ENCODE data around the gene NOP14. TPM values are rescaled to one million over a fixed set of nuclear protein-coding genes. Genes with fewer than 3 reads are reported as not detected.
"Not testable (repeated sequence)": the region's sequence is repeated elsewhere in the genome, so short reads cannot be mapped to it uniquely, and the experiment has no call there.

Gene NOP14
- polyA plus RNA-seq, 3 donors, result 19.2 to 22.6 (median 19.9) TPM

GRCh38 chr4:2964706-2965258, 1.6 kb upstream of the NOP14 start:
- 57 to 65% (median 59%) methylated on average over 5 of the region's 5 CpGs for WGBS, 3 donors
- no peak overlapping the region for H3K27ac ChIP-seq (ENCODE audit: low read depth, low read length)

- WGBS, 3 donors, result 0 to 2% (median 1%) methylated on average over 31 to 38 of the region's 38 CpGs
- H3K27ac ChIP-seq (ENCODE audit: low read depth, low read length), result no peak overlapping the region
These were observed 813 bp upstream of the NOP14 start for GRCh38 chr4:2963966-2964471.

- WGBS, 3 donors, result 0 to 1% (median 0%) methylated on average over 38 to 40 of the region's 40 CpGs
- peak overlapping the region; percentile 59 for H3K27ac ChIP-seq (ENCODE audit: low read depth, low read length)
These were observed 512 bp downstream of the NOP14 start for GRCh38 chr4:2962614-2963174.

- no peak overlapping the region for H3K27ac ChIP-seq (ENCODE audit: low read depth, low read length)
- WGBS, 3 donors, result 25 to 49% (median 37%) methylated on average over 14 of the region's 14 CpGs
These were observed 1.3 kb downstream of the NOP14 start for GRCh38 chr4:2961811-2962441.

GRCh38 chr4:2961421-2961810, 1.8 kb downstream of the NOP14 start:
- no peak overlapping the region for H3K27ac ChIP-seq (ENCODE audit: low read depth, low read length)
- 43 to 75% (median 69%) methylated on average over 8 of the region's 8 CpGs for WGBS, 3 donors

- 88 to 91% (median 89%) methylated on average over 4 of the region's 4 CpGs for WGBS, 3 donors
- not testable (repeated sequence) for H3K27ac ChIP-seq (ENCODE audit: low read depth, low read length)
These were observed 2.8 kb downstream of the NOP14 start for GRCh38 chr4:2960450-2960849.

GRCh38 chr4:2958446-2958845, 4.8 kb downstream of the NOP14 start:
- 50 to 68% (median 53%) methylated on average over 9 of the region's 9 CpGs for WGBS, 3 donors

GRCh38 chr4:2955186-2956044, 7.8 kb downstream of the NOP14 start:
- H3K27ac ChIP-seq (ENCODE audit: low read depth, low read length), result not testable (repeated sequence)
- 95 to 97% (median 97%) methylated on average over 31 to 43 of the region's 44 CpGs for WGBS, 3 donors

More at GRCh38 chr4:2958446-2958845, 4.8 kb downstream of the NOP14 start:
- no peak overlapping the region for H3K27ac ChIP-seq (ENCODE audit: low read depth, low read length)

GRCh38 chr4:2954358-2955185, 8.6 kb downstream of the NOP14 start:
- WGBS, 3 donors, result 88 to 92% (median 89%) methylated on average over 32 to 33 of the region's 33 CpGs
- H3K27ac ChIP-seq (ENCODE audit: low read depth, low read length), result no peak overlapping the region

- 77 to 83% (median 80%) methylated on average over 6 of the region's 6 CpGs for WGBS, 3 donors
- H3K27ac ChIP-seq (ENCODE audit: low read depth, low read length), result no peak overlapping the region
These were observed 9.7 kb downstream of the NOP14 start for GRCh38 chr4:2953496-2953895.

- 92 to 93% (median 93%) methylated on average over 16 of the region's 16 CpGs for WGBS, 3 donors
- no peak overlapping the region for H3K27ac ChIP-seq (ENCODE audit: low read depth, low read length)
These were observed 12.8 kb downstream of the NOP14 start for GRCh38 chr4:2950221-2950989.

- H3K27ac ChIP-seq (ENCODE audit: low read depth, low read length), result no peak overlapping the region
- 91 to 95% (median 94%) methylated on average over 11 of the region's 11 CpGs for WGBS, 3 donors
These were observed 13.5 kb downstream of the NOP14 start for GRCh38 chr4:2949782-2950125.

GRCh38 chr4:2948895-2949781, 14.1 kb downstream of the NOP14 start:
- H3K27ac ChIP-seq (ENCODE audit: low read depth, low read length), result no peak overlapping the region
- 90 to 94% (median 94%) methylated on average over 14 of the region's 14 CpGs for WGBS, 3 donors

GRCh38 chr4:2947926-2948325, 15.3 kb downstream of the NOP14 start:
- 82 to 86% (median 82%) methylated on average over 11 of the region's 11 CpGs for WGBS, 3 donors
- H3K27ac ChIP-seq (ENCODE audit: low read depth, low read length), result no peak overlapping the region

GRCh38 chr4:2946812-2947600, 16.2 kb downstream of the NOP14 start:
- WGBS, 3 donors, result 85 to 93% (median 92%) methylated on average over 19 of the region's 19 CpGs

More at GRCh38 chr4:2946812-2947600, 16.2 kb downstream of the NOP14 start:
- no peak overlapping the region for H3K27ac ChIP-seq (ENCODE audit: low read depth, low read length)

All from adipose tissue (tissue), 3 donors.